ENCODE measurements around the gene HOXD8.

The HOXD8 gene

GRCh38 chr2:176172895-176173566 lies 43.5 kb downstream of the HOXD8 start:
- TF ChIP-seq CTCF (IDR thresholded peaks at IDR 0.05; ENCODE audit: insufficient read depth, low read depth, low read length, missing control alignments), result no peak

DNA sequence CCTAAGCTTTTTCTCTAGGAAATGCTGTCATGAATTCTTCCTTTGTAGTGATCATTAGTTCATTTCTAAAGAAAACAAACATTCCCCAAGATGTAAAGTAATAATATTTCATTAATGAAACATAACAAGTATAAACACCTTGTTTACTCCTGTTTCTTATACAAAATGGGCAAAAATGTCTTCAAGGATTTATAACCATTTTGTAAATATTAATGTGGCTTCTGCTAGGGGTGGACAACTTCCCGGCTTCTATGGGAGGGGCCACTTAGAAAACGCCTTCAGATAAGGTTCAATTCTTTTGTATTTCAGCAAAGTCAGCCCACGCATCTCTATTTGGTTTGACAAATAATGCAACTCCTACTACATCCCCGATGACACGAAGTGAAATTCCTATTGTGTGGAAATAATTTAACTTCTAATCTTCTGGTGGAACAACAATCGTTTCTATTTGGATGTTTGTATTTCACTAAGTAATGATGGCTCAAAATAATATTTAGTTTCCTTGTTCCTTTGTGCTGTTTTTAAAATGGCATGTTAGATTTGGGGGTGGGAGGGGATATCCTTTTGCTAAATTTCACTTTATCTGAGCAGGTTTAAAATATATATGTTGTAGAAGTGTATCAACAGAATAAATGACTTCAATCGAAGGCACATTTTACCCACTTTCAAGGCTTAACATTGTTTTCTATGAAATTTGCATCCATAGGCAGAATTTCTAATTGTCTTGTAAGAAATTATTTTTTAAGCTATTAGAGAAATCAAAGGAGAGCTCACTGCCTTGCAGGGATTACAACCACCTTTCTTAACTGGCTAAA lies 44.3 kb downstream of the HOXD8 start:
- H3K4me3 ChIP-seq (ENCODE audit: low read depth, low read length), result no peak overlapping the region
- TF ChIP-seq CTCF (IDR thresholded peaks at IDR 0.05; ENCODE audit: insufficient read depth, low read depth, low read length, missing control alignments), result no peak
- no peak for DNase-seq (ENCODE audit: low read depth)

More at GRCh38 chr2:176172895-176173566, 43.5 kb downstream of the HOXD8 start:
- no peak for DNase-seq (ENCODE audit: low read depth)
- H3K4me3 ChIP-seq (ENCODE audit: low read depth, low read length), result no peak overlapping the region

DNA sequence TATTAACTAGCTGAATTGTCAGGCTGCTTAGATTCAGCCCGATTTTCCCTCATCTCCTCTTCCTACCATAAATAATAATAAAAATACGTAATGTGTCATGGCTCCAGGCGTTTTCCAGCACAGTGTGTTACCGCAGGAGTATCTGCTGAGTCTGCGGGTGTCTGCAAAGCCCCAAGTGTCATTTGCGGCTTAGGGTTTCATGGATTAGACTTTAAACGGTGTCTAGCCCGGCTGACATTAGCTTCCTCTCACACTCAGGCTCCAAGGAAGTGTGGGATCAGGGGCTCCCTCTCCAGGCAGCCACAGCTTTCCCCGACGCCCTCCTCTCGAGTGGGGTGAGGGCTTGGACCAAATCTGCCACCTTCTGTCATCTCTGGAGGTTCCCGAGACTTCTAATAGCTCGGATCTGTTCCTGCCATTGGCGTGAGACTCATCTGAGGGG lies 44.9 kb downstream of the HOXD8 start:
- TF ChIP-seq CTCF (IDR thresholded peaks at IDR 0.05; ENCODE audit: insufficient read depth, low read depth, low read length, missing control alignments), result no peak
- DNase-seq (ENCODE audit: low read depth), result no peak
- no peak overlapping the region for H3K4me3 ChIP-seq (ENCODE audit: low read depth, low read length)

DNA sequence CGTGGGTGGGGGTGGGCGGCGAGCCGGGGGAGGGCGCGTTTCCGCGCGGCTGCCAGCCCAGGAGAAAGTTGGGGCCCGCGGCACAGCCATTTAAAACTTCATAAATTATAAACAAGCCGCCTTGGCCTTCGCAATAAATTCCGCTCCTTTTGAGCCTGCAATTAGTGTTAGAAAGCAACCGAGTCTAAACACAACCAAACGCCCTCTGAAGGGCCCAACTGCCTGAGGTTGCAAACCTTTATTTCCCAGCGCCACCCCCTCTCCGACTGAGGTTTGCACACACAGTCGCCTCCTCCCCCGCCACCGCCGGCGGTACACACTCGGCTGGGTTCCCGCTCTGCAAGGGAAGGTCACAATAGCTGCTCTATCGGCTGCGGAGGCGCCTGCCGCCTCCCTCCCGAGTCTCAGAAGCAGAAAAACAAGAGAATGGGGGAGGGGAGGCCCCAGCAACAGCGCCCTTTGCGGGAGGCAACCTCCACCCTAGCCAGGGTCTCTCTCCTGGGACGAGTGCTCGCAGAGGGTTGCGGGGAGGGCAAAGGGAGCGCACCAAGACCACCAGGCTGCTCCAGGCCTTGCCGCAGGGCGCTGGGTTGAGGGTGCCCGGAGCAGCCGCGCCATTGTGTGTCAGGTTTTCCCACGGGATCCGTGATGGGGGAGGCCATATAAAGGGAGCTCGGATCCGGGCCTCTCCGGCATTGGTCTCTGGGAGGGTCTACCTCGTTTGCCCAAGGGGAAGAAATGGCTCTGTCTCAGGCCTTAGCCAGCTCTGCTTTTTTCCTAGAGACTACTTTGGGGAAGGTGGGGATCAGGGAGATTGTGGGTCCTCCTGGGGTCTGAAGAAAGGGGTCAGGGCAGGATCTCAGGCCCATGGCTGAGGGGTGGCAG lies 45.6 kb downstream of the HOXD8 start:
- peak; percentile 9 for DNase-seq (ENCODE audit: low read depth)
- H3K4me3 ChIP-seq (ENCODE audit: low read depth, low read length), result no peak overlapping the region
- no peak for TF ChIP-seq CTCF (IDR thresholded peaks at IDR 0.05; ENCODE audit: insufficient read depth, low read depth, low read length, missing control alignments)

DNA sequence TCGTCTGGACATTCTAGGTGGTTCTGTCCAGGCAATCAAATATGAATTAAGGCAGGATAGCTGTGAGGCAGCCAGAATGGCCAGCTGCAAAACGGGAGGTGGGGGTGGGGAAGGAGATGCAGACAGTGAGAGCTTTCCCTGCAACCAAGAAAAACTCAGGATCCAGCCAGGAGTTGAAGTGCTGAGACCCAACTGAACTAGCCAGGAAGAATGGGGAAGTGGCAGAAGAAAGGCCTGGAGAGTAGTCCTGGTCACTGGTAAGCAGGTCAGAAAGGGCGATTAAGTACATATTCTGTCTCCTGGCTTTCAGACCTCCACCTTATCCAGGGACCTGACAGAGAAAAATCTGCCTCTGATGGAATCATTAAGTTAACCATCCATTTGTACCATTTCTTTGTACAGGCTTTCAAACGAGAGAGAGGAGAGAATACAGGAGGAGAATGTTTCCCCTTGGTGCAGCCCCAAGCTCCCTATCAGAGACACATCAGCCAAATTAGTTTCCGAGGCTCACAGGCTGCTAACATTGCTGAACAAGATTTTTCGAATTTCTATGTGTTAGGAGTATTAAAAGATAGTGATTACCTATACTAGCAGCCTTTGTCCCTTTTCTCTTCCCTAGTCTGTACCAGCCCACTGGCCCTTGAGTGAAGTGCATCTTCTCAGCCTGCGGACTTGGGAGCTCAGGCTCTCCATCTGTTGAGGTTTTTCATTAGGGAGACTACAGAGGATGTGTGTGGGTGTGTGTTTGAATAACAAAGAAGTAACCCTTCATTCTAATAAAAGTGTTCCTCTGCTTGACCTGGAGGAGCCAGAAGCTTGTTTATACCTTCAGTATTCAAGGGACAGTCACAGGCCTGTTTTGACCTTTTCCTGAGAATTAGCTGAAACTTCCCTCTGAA lies 46.5 kb downstream of the HOXD8 start:
- no peak for TF ChIP-seq CTCF (IDR thresholded peaks at IDR 0.05; ENCODE audit: insufficient read depth, low read depth, low read length, missing control alignments)

DNA sequence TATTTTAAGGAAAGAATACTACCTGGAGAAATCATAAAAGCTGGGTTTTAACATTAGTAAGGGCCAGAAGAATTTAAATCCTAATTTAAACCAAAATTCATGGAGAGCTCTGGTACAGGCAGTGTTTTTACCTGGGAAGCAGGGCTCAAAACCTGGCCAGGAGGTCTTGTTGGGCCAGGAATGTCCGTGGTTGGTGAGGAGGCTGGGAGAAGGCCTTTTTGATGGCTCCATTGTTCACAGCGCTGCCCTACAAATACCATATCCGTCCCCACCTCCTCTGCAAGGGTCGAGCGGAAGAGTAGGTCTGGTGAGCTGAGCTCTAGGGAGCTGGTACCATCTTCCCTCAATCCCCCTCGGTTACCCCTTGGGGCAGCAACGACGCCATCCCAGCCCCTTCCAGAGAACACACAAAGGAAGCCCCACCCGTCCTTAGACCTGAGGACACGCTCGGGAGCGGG lies 48.1 kb downstream of the HOXD8 start:
- H3K4me3 ChIP-seq (ENCODE audit: low read depth, low read length), result peak overlapping the region; percentile 52
- TF ChIP-seq CTCF (IDR thresholded peaks at IDR 0.05; ENCODE audit: insufficient read depth, low read depth, low read length, missing control alignments), result no peak
- DNase-seq (ENCODE audit: low read depth), result no peak

More for the DNA sequence above, 46.5 kb downstream of the HOXD8 start:
- no peak overlapping the region for H3K4me3 ChIP-seq (ENCODE audit: low read depth, low read length)
- DNase-seq (ENCODE audit: low read depth), result no peak
